ENCODE measurements around the gene CRACR2B.

CRACR2B gene

DNA sequence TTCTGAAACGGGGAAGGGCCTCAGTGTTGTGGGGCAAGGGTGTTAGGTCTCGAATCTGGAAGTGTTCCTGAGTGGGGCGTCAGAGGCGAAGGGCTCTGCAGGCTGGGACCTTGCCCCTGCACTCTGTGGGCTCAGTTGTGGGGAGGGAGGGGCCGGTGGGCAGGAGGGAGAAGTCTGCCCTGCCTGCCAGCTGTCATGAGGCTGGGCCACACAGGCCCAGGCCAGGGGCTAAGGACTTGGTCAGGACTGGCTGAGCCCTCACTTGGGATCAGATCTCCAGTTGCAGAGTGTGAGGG, at the start of gene CRACR2B:
CRACR2B (plus strand) TSS at position 23 of the 296 bp plus-strand sequence. CDS start 689 bp downstream, outside the sequence.
- DNase-seq, result no peak

GRCh38 chr11:778976-779954, 48.5 kb upstream of the CRACR2B start:
- DNase-seq, result no peak

DNA sequence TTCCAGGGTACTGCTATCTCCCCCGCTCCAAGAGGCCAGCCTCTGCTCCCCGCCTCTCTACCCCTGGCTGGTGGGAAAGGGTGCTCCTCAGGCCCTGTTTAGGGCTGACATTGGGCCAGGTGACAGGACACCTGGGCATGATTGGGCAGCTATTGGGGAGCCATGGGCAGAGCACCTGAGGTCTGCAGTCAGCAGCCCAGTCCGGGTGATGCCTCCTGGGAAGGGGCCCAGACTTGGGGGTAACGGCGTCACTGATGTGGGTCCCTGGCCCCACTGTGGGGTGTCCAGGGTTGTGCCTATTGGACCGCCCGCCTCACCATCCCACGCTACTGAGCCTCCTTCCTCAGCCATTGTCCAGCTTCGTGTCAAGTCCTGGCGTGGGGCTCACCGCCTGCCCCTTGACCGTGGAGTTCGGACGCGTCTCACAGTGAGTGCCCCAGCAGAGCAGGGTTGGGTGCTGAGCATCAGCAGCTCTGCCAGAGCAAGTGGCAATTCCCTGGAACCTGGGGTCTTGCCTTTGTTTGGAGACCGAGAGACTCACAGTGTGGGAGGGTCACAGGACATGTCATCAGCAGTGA, 47.7 kb upstream of the CRACR2B start:
- no peak for DNase-seq

GRCh38 chr11:782264-783174, 45.2 kb upstream of the CRACR2B start:
- no peak for DNase-seq

GRCh38 chr11:783581-784015, 44.1 kb upstream of the CRACR2B start:
- peak; percentile 53 for DNase-seq

DNA sequence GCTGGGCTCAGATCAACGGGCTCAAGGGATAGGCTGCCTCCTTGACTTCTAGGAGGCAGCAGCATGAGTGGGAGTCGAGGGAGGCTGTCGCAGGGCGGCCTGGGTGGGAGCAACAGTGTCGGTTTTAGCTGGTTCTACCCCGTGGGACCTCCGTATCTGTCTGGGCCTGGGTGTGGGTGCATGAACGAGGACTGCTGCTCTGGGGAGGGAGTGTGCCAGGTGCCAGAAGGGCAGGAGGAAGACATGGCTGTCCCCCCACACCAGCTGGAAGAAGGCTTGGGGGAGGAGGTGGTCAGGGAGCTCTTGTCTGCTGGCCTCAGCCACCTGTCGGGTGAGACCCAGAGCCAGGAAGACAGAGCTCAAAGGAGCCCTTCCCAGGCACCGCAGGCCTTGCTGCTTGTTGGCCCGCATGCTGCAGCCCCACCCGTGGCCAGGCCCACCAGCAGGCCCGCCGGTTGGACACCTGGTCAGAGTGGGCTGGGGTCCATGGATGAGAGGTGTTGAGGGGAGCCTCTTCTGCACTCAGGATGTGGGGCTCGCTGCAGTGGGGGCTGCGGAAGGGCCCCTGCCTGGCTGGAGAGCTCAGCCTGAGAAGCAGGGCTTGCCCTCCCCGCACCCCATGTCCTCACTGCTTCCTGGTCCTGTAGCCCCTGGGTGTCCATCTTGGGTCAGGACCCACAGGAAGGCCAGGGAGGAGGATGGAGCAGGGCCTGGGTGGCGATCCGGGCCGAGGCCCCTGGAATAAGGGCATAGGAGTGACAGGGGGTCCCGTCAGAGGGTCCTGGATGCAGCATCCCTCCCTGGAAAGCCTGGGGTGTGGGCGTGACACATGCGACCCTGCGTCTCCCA, 41.3 kb upstream of the CRACR2B start:
- no peak for DNase-seq

GRCh38 chr11:787084-787675, 40.5 kb upstream of the CRACR2B start:
- no peak for DNase-seq

DNA sequence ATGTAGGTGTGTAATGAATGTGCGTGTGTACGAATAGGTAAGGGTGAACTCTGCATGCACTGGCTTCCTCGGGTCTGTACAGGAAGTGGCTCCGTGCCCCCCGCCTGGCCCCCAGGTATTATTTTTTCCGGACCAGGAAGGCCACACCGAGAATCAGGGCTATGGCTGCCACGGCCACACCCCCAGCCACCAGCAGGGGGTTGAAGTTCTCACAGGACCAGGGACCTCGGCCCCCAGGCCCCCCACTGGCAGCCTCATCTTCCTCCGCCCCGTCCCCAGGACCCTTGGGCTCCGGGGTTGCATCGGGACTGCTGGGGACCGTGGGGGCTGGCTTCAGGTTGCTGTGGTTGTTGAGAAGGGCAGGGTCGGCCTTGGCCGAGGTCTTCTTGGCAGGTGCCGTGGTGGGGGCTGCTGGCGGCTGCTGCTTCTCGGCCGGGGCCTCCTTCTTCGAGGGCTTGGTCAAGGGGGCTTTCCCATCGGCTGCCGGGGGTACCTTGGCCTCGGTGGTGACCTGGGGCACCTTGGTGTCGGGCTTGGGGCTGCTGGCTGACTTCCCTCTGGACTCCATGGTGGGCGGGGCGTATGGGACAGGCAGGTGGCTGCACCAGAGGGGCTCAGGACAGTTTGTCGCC, 39.6 kb upstream of the CRACR2B start:
- DNase-seq, result no peak

GRCh38 chr11:788953-789940, 38.5 kb upstream of the CRACR2B start:
- no peak for DNase-seq

GRCh38 chr11:789943-790342, 37.8 kb upstream of the CRACR2B start, which contains the start of gene CEND1:
TSS of gene CEND1 (minus strand) at chr11:790090. CDS start at chr11:788576, 1,514 bp downstream.
- no peak for DNase-seq

GRCh38 chr11:790721-791564, 36.8 kb upstream of the CRACR2B start:
- no peak for DNase-seq

GRCh38 chr11:791658-792534, 35.8 kb upstream of the CRACR2B start:
- DNase-seq, result no peak

DNA sequence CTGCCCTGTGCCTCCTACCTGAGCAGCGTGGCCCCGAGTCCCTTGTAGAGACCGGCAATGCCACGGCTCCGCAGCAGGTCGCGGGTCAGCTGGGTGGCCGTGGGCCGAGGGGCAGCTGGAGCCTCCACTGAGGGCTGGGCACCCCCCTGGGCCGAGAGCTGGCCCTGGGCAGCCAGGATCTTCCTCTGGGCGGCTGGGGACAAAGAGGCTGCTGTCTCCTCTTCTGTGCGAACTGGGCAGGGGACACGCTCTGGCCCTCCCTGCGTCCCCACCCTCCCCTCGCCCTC, 35.2 kb upstream of the CRACR2B start:
- no peak for DNase-seq

DNA sequence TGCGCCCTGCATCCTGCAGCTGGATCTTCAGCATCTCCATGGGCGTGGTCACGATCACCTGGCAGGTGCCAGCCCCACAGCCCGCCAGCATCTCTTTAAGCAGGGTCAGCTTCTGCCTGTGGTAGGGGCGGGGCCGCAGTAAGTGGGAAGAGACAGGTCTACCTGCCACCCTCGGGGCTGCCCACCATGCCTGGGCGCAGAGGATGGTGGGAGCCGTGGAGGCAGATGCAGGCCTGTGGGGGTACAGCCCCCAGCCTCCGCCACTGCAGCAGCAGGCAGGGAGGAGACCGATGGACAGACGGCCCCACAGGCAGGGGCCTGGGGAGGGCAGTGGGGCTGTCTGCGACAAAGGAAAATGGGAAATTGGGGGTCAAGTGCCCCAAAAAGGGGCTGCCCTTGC, 34.8 kb upstream of the CRACR2B start:
- DNase-seq, result no peak

DNA sequence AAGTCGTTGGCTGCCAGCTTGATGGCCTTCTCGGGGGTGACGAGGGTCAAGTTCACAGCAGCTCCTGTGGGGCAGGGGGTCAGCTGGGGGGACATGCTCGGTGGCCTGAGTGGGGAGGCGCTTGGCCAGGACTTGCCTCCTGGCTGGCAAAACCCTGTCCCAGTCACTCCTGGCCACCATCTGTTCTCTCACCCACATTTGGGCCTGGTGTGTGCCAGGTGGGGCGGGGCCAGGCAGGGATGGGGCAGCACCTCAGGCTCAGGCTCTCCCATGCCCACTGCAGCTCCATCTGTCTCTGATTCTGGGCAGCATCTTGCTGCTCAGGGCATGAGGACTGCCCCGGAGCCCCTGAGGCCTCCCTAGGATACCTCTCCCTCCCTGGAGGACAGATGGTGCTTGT, 34.2 kb upstream of the CRACR2B start:
- DNase-seq, result no peak

DNA sequence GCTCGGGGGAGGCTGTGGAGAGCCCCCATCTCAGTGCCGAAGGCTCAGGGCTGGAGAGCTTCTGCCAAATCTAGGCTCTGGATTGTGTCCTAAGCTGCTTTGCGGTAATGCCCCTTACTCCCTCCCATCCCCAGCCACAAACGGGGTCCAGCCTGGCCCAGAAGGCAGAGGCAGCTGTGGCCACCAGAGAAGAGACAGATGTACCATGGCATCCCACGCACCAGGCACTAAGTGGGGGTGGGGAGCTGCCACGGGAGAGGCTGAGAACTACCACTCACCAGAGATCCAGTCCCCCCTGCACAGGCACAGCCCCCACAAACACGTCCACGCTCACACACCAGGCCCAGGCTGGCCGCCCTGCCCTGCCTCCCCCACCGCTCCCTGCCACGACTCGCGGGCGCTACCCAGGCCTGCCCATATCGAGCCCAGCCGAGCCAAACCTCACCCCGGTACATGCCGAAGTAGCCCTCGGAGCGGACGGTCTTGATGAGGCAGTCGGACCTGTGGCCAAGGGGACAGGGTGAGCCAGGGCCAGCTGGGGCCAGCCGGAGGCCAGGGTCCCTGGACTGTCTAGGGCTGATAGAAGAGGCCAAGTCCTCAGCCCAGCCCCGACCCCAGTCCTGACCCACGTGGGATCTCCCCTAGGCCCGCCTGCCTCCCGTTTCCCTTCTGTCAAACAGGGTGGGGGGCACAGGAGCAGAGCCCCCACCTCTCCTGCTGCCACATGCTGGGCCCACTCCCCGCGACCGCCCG, 33.5 kb upstream of the CRACR2B start:
- no peak for DNase-seq
